ENCODE measurements around the gene STIP1. TPM values are rescaled to one million over a fixed set of nuclear protein-coding genes. Genes with fewer than 3 reads are reported as not detected.

STIP1 gene
- total and polyA plus RNA-seq, 9 of the 15 experiments (the other 6 are each of a cell fraction or from before 2014, with no cell fraction given) = 58.1 to 465 (median 346) TPM

DNA sequence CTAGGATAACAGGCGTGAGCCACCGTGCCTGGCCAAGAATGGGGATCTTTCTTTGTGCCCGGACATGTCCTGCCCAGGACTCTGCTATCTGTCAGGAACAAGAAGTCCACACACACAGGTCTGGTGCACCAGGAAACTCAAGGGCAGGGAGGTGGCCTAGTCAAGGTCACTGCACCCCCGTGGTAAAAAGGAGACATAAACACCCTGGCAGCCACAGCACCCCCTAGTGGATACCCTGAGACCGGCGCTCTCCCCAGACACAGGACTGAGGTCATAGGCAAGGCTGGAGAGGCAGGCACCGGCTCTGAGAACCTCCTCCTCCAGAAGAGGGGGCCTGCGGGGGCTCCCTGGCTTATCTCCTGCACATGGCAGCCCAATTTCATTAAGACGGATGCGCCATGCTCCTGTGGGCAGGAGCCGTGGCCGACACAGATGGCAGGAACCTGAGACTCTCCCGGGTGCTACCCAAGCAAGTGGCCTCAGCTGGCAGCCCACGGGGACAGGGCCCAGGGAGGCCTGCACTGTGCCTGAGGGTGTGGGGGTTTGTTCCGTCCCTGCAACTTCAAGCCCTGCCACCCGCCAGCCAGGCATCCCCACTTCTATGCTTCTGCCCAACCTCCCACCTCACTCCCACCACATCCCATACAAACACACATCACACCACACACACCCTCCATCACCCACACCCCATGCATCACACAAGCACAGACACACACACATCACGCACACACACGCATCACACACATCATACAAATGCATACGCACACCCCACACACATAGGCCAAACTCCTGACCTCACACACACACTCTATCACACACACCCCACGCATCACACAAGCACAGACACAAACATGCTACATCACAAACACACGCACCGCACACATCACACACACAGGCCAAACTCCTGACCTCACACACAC, 39.7 kb upstream of the STIP1 start (continued):
- TF ChIP-seq, protein P1, sequence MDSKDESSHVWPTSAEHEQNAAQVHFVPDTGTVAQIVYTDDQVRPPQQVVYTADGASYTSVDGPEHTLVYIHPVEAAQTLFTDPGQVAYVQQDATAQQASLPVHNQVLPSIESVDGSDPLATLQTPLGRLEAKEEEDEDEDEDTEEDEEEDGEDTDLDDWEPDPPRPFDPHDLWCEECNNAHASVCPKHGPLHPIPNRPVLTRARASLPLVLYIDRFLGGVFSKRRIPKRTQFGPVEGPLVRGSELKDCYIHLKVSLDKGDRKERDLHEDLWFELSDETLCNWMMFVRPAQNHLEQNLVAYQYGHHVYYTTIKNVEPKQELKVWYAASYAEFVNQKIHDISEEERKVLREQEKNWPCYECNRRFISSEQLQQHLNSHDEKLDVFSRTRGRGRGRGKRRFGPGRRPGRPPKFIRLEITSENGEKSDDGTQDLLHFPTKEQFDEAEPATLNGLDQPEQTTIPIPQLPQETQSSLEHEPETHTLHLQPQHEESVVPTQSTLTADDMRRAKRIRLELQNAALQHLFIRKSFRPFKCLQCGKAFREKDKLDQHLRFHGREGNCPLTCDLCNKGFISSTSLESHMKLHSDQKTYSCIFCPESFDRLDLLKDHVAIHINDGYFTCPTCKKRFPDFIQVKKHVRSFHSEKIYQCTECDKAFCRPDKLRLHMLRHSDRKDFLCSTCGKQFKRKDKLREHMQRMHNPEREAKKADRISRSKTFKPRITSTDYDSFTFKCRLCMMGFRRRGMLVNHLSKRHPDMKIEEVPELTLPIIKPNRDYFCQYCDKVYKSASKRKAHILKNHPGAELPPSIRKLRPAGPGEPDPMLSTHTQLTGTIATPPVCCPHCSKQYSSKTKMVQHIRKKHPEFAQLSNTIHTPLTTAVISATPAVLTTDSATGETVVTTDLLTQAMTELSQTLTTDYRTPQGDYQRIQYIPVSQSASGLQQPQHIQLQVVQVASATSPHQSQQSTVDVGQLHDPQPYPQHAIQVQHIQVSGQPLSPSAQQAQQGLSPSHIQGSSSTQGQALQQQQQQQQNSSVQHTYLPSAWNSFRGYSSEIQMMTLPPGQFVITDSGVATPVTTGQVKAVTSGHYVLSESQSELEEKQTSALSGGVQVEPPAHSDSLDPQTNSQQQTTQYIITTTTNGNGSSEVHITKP (IDR thresholded peaks at IDR 0.05; ENCODE audit: partially characterized antibody) = peak; percentile 17
- TF ChIP-seq NFYB (IDR thresholded peaks at IDR 0.05; ENCODE audit: extremely low read depth, insufficient read length) (no peak), HOXB6 (CRISPR knock-in tag; IDR thresholded peaks at IDR 0.05; ENCODE audit: borderline replicate concordance) (no peak), MBD2 (IDR thresholded peaks at IDR 0.05; ENCODE audit: borderline replicate concordance, low read depth) (no peak), NR2C1 (IDR thresholded peaks at IDR 0.05) (peak; percentile 55; the same call in 1 of the 2 replicates), NR2C1 (tag; IDR thresholded peaks at IDR 0.05) (no peak), TOE1 (IDR thresholded peaks at IDR 0.05; ENCODE audit: borderline replicate concordance) (no peak), TOE1 (CRISPR knock-in tag; IDR thresholded peaks at IDR 0.05; ENCODE audit: borderline replicate concordance, low read depth) (no peak), SIN3B (IDR thresholded peaks at IDR 0.05; ENCODE audit: low read depth) (peak; percentile 40; the same call in 1 of the 2 replicates), GATA2 (CRISPR knock-in tag; IDR thresholded peaks at IDR 0.05) (no peak)
- TF ChIP-seq, protein P2, sequence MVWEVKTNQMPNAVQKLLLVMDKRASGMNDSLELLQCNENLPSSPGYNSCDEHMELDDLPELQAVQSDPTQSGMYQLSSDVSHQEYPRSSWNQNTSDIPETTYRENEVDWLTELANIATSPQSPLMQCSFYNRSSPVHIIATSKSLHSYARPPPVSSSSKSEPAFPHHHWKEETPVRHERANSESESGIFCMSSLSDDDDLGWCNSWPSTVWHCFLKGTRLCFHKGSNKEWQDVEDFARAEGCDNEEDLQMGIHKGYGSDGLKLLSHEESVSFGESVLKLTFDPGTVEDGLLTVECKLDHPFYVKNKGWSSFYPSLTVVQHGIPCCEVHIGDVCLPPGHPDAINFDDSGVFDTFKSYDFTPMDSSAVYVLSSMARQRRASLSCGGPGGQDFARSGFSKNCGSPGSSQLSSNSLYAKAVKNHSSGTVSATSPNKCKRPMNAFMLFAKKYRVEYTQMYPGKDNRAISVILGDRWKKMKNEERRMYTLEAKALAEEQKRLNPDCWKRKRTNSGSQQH (CRISPR knock-in tag; IDR thresholded peaks at IDR 0.05) = 0 out of 2 replicates have a peak, but pooled peaks have one; percentile 13
